MG63 (cell line): Measurements from ENCODE around the gene AKAP6. TPM values are rescaled to one million over a fixed set of nuclear protein-coding genes. Genes with fewer than 3 reads are reported as not detected.

Source experiments
- DNase-seq: peaks from one replicate; pipeline ENCODE4 v3.0.0-alpha.2; 2020
- H3K27me3 ChIP-seq: fragments of 250-450 bp; sonication (Bioruptor Pico); 2 replicates; pipeline ENCODE4 v1.5.1; 2020; ENCODE audit warnings: mild to moderate bottlenecking, moderate library complexity
- H3K36me3 ChIP-seq: fragments of 250-450 bp; sonication (Bioruptor Pico); 2 replicates; pipeline ENCODE4 v1.5.1; 2020; ENCODE audit warnings: mild to moderate bottlenecking, moderate library complexity
- H3K4me3 ChIP-seq: fragments of 250-450 bp; sonication (Bioruptor Pico); 2 replicates; pipeline ENCODE4 v1.5.1; 2020; ENCODE audit warnings: mild to moderate bottlenecking, moderate library complexity
- H3K9me3 ChIP-seq: fragments of 250-450 bp; sonication (Bioruptor Pico); 2 replicates; pipeline ENCODE4 v1.5.1; 2020; ENCODE audit warnings: mild to moderate bottlenecking, moderate library complexity
- total RNA-seq: library from RNA; depleted of rRNA; stranded (reverse); fragments of >200 nt; shearing (Covaris generic); gene quantifications from 2 replicates; pipeline ENCODE4 v1.2.3, GENCODE V29; 2014; ENCODE audit warnings: low replicate concordance

Gene AKAP6
- total RNA-seq, 1 experiment from 2014 or later, result 1.7 TPM

GRCh38 chr14:32683679-32684078 lies 354.6 kb downstream of the AKAP6 start:
- H3K4me3 ChIP-seq, result no peak overlapping the region
- no peaks in the 10 kb centered on the region for H3K27me3 ChIP-seq
- DNase-seq, result no peak
- H3K36me3 ChIP-seq, result no peaks in the 10 kb centered on the region
- H3K9me3 ChIP-seq, result no peaks in the 10 kb centered on the region

- DNase-seq, result no peak
- Histone ChIP-seq H3K36me3 (no peaks in the 10 kb centered on the region), H3K27me3 (no peaks in the 10 kb centered on the region), H3K9me3 (no peaks in the 10 kb centered on the region), H3K4me3 (no peak overlapping the region)
Observed at GRCh38 chr14:32688941-32689340, 359.8 kb downstream of the AKAP6 start.

- no peak for DNase-seq
- H3K4me3 ChIP-seq, result no peak overlapping the region
- H3K9me3 ChIP-seq, result no peaks in the 10 kb centered on the region
- no peaks in the 10 kb centered on the region for H3K27me3 ChIP-seq
- H3K36me3 ChIP-seq, result no peaks in the 10 kb centered on the region
Observed at GRCh38 chr14:32692441-32692840, 363.3 kb downstream of the AKAP6 start.

DNA sequence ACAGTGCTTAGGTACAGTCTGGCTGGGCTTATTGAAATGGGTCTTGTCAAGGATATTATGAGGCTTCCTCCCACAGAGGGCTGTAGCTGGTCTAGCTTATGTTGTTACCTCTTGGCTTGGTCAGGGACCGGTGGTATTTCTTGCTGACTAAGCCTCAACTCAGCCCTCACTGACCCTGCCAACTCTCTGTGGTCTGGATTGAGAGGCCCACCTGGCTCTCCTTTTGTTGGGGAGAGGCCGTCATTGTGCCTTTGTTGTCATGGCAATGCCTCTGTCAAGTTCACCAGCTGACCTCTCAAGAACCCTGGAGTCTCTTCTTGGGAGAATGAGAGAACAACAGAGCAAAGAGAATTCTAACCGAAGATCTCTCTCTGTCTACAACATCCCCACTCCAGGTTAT lies 364.0 kb downstream of the AKAP6 start:
- H3K4me3 ChIP-seq, result no peak overlapping the region
- H3K9me3 ChIP-seq, result no peaks in the 10 kb centered on the region
- no peaks in the 10 kb centered on the region for H3K36me3 ChIP-seq
- no peaks in the 10 kb centered on the region for H3K27me3 ChIP-seq
- peak; percentile 85 for DNase-seq

DNA sequence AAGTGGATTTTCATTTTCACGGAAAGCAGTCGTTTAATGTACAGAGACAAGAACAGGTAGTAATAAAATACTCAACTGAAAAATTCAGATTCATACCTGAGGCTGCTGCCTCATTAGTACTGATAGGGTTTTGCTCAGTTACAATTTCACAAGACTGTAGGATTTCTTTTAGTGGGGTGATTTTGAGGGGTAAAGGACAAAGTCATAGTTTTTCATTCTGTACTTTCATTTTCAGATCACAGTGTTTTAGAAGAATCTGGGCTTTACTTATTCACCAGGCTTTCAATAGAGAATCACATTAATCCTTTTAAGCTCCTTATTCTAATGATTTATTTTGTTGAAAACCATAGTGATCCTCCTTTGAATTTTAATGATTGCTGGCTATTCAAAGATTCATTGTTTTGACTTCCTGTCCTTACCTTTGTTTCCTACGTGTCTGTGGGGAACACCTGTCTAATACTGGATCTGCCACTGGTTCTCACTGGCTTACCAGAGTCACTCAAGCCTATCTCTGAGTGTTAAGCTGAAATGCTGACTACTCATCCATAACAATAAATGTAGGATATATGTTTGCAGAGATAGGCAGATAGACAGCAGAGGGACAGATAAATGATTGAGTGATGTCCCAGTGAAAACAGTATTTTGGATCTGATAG lies 365.8 kb downstream of the AKAP6 start:
- no peak for DNase-seq
- H3K9me3 ChIP-seq, result no peaks in the 10 kb centered on the region
- no peak overlapping the region for H3K4me3 ChIP-seq
- H3K36me3 ChIP-seq, result no peaks in the 10 kb centered on the region
- H3K27me3 ChIP-seq, result no peaks in the 10 kb centered on the region

- Histone ChIP-seq H3K36me3 (no peaks in the 10 kb centered on the region), H3K27me3 (no peaks in the 10 kb centered on the region), H3K9me3 (no peaks in the 10 kb centered on the region), H3K4me3 (no peak overlapping the region)
- no peak for DNase-seq
Observed at GRCh38 chr14:32696325-32697091, 367.4 kb downstream of the AKAP6 start.

GRCh38 chr14:32697114-32697513 lies 368.0 kb downstream of the AKAP6 start:
- DNase-seq, result no peak
- H3K4me3 ChIP-seq, result no peak overlapping the region
- H3K27me3 ChIP-seq, result no peaks in the 10 kb centered on the region
- H3K9me3 ChIP-seq, result no peaks in the 10 kb centered on the region
- H3K36me3 ChIP-seq, result no peaks in the 10 kb centered on the region

DNA sequence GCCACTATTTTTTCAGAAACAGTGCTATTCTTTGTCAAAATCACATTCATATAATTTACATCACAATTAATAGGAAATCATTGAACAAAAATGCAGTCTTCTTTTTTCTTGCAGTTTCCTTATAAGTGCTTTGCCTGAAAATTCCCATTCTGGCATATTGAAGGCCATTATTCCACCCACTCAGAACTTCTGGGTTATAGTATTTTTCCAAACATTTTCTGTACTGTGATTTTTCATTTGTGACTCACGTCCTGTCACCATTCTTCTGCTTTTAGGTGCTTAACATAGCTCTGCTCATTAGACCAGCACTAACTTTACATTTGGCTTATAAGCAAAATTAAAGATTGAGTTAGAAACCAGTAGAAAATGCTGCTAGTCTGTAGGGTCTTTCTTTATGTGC lies 368.6 kb downstream of the AKAP6 start:
- Histone ChIP-seq H3K27me3 (no peaks in the 10 kb centered on the region), H3K4me3 (no peak overlapping the region), H3K9me3 (no peaks in the 10 kb centered on the region), H3K36me3 (no peaks in the 10 kb centered on the region)
- DNase-seq, result no peak

GRCh38 chr14:32698831-32699230 lies 369.7 kb downstream of the AKAP6 start:
- Histone ChIP-seq H3K36me3 (no peaks in the 10 kb centered on the region), H3K27me3 (no peaks in the 10 kb centered on the region), H3K4me3 (no peak overlapping the region), H3K9me3 (no peaks in the 10 kb centered on the region)
- no peak for DNase-seq

- Histone ChIP-seq H3K36me3 (no peaks in the 10 kb centered on the region), H3K27me3 (no peaks in the 10 kb centered on the region), H3K9me3 (no peaks in the 10 kb centered on the region), H3K4me3 (no peak overlapping the region)
- no peak for DNase-seq
Observed at GRCh38 chr14:32701475-32701874, 372.4 kb downstream of the AKAP6 start.

DNA sequence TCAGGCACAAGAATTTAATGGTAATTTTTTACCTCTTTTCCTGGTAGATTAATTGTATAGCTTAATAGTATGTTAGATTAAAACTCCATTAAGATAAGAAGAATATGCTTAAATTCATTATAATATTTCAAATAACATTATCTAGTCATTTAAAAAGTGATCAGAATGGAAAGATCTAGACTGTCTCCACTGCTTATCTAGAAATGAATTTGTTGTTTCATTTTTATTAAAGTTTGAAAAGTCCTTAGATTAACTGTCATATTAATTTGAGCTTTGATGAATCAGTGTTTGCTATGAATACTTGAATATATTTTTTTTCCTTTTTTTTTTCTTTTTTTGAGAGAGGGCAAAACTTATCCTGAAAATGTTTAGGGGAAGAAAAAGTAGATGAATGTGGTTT lies 373.0 kb downstream of the AKAP6 start:
- Histone ChIP-seq H3K36me3 (no peaks in the 10 kb centered on the region), H3K9me3 (no peaks in the 10 kb centered on the region), H3K4me3 (no peak overlapping the region), H3K27me3 (no peaks in the 10 kb centered on the region)
- no peak for DNase-seq

DNA sequence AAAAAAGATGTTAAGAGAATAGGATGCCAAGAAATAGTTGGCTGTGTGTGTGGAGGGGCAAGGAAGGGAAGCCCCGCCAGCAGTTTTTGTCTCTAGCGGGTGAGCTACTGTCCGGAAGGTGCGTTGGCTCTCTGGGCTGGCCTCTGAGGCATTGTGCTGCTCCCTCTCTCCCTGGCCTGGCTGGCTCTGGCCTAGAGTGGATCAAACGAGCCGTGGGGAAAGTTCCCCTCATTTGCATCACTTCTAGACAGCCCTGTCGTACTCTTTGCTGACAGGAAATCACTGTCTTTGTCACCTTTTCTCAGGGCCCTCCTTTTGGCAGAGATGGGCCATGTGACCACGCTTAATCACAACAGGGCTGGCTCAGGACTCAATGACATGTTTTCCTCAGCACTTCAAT lies 373.5 kb downstream of the AKAP6 start:
- H3K9me3 ChIP-seq, result no peaks in the 10 kb centered on the region
- no peaks in the 10 kb centered on the region for H3K27me3 ChIP-seq
- peak; percentile 52 for DNase-seq
- no peak overlapping the region for H3K4me3 ChIP-seq
- H3K36me3 ChIP-seq, result no peaks in the 10 kb centered on the region

DNA sequence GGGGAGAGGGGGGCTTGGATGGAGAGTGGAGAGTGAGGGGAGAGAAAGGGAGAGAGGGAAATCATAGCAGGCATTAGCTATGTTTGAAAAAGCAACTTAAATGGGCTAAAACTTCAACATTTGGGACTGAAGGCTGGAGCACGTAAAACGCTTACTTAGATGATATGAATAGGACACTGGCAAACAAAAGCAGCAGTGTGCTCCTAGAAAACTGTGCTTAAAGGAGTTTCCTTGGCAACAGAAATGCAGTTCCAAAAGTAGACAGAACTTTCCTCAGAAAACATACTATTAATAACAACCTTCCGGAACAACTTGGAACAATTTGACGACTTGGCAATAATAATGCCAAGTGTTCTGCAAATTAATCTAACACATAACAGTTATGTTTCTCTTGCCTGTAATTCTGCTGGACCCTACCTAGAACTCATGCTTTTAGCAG lies 374.1 kb downstream of the AKAP6 start:
- no peaks in the 10 kb centered on the region for H3K36me3 ChIP-seq
- H3K9me3 ChIP-seq, result no peaks in the 10 kb centered on the region
- no peak for DNase-seq

GRCh38 chr14:32706721-32707519 lies 377.8 kb downstream of the AKAP6 start:
- H3K4me3 ChIP-seq, result no peak overlapping the region
- H3K27me3 ChIP-seq, result no peaks in the 10 kb centered on the region
- no peaks in the 10 kb centered on the region for H3K9me3 ChIP-seq
- no peaks in the 10 kb centered on the region for H3K36me3 ChIP-seq
- DNase-seq, result no peak

More for the DNA sequence above, 374.1 kb downstream of the AKAP6 start:
- Histone ChIP-seq H3K4me3 (no peak overlapping the region), H3K27me3 (no peaks in the 10 kb centered on the region)

DNA sequence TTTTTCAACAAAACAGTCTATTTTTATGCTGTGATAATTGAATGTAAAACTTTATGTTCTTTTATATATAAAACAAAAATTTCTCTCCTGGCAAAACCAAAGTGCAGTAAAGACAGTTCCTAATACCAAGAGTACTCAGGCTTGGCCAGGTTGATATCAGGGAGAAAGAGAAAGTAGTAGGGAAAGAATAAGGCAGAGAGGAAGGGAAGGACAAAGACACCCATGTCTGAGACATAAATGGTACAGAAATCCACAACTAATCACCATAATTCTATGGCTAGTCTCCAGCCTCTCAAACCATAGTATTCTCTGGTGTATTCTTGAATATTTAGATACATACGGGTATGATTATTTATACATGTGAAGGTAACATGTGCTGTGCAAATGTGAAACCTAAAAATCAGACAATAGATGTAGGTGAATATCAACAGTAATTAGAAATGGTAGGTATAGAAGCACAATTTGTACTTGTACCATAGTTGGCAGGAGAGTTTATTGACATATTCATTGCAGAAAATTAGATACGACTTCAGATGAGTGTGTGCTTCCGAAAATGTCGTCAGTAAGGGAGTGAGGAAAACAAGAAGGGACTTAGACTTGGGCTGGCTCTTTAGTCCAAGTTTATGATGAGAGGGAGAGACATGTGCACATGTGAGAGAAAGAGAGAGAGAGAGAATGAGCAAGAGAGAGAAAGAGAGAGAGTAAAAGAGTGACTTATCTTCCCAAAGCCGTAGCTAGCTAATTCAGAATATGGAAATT lies 378.8 kb downstream of the AKAP6 start:
- Histone ChIP-seq H3K36me3 (no peaks in the 10 kb centered on the region), H3K27me3 (no peaks in the 10 kb centered on the region), H3K4me3 (no peak overlapping the region), H3K9me3 (no peaks in the 10 kb centered on the region)
- DNase-seq, result no peak

DNA sequence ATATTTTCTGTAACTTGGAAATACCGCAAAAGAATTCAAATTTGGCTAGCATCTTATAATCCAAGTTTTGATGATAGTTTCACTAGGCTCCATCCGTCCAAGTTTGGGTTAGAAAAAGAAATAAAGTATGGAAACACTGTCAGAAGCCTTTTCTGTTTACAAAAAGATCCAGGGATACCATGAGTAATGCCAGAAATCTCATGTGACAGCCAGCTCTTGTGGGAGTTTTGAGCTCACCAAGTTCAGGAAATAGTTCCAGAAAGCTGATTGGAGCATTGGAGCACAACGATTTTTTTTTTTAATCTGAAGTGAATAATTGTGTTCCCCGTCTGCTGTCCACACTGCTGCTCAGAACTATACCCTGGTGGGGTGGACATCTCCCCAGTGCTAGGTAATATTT lies 379.9 kb downstream of the AKAP6 start:
- H3K4me3 ChIP-seq, result no peak overlapping the region
- H3K36me3 ChIP-seq, result no peaks in the 10 kb centered on the region
- H3K27me3 ChIP-seq, result no peaks in the 10 kb centered on the region
- H3K9me3 ChIP-seq, result no peaks in the 10 kb centered on the region
- DNase-seq, result peak; percentile 50

- H3K9me3 ChIP-seq, result no peaks in the 10 kb centered on the region
- no peak for DNase-seq
- H3K27me3 ChIP-seq, result no peaks in the 10 kb centered on the region
- H3K36me3 ChIP-seq, result no peaks in the 10 kb centered on the region
- no peak overlapping the region for H3K4me3 ChIP-seq
Observed at GRCh38 chr14:32710231-32710671, 381.2 kb downstream of the AKAP6 start.
